ENCODE measurements around the gene MYRF. TPM values are rescaled to one million over a fixed set of nuclear protein-coding genes. Genes with fewer than 3 reads are reported as not detected.

Gene MYRF
- total RNA-seq, 1 experiment from 2014 or later: 1.0 TPM

DNA sequence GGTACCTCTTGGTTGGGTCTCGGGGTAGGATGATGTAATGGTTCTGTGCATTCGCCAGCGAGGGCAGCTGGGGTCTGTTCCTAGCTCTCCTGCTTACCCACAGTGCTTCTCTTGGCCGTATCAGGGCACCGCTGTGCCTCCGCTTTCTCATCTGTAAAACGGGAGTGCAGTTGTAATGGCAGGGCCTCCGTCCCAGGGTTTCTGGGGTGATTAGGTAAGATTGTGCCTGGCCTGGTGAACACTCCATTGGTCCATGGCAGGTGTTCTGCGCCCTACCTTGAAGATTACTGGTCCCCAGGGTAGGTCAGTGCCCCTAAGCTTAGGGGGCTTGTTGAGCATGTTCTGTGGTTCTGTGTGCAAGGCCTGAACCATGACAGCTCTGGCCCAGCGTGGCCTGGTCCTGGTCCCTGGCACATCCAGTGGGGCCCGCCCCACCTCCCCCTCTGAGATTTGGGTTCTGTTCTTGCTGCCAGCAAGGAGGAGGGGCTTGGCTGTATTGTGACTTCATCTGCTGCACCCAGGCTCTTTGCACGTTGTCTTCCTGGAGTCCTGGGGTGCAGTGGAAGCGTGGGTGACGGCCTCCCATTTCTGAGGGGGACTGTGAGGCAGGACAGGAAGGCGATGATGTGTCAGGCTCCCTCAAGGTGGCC is 4.9 kb downstream of the MYRF start:
- DNase-seq (ENCODE audit: low spot score): no peak

DNA sequence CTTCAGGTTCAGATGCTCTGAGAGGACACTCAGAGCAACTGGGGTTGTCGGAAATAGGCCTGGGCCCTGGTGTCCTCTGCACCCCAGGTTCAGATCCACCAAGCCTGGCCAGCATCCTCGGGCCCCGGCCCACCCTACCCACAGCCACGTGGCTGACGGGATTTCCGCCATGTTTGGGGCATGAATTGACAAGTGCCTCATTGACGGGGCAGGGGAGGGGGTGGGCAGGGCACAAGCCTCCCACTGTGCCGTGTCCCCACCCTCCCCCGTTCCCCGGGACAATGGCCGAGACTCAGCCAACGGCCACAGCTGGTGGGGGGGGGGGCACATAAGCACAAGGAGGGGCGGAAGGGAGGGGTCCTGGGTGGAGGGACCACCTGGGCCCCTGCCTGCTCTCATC is 8.5 kb downstream of the MYRF start:
- no peak for DNase-seq (ENCODE audit: low spot score)

DNA sequence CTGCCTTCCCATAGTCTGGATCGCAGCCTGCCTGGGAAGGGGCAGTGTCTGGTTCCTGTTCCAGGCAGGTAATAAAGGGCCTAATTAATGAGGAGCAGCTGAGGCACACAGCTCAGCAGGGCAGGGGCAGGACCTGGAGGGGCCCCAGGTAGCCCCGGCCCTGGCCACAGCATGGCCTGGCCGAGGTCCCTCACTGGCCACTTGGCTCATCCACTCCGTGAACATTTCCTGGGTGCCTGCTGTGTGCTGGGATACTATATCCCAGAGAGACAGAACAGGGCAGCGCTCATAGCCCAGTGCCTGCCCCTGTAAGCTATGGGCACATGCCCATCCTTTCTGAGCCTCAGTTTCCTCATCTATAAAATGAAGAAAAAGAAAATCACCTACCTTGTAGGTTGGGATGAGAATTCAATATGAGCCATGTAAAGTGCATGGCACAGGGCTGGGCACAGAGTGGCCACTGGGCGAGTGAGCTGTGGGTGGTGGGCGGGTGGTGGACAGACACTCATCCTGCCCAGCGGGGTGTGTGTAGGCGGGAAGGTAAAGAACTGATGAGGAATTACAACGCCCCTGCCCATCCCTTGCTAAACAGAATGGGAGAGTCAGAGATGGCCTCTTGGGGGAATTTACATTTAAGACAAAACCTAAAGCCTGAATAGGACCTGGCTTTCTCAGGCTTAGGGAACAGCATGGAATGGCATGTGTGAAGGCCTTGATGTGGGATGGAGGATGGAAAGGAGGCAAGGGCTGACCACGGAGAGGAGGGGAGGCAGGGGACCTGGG is 9.2 kb downstream of the MYRF start:
- no peak for DNase-seq (ENCODE audit: low spot score)

GRCh38 chr11:61762223-61762615 is 9.8 kb downstream of the MYRF start:
- DNase-seq (ENCODE audit: low spot score): no peak

GRCh38 chr11:61762798-61763197 is 10.4 kb downstream of the MYRF start:
- DNase-seq (ENCODE audit: low spot score): no peak

- no peak for DNase-seq (ENCODE audit: low spot score)
Measured at GRCh38 chr11:61763930-61764605, 11.6 kb downstream of the MYRF start.

DNA sequence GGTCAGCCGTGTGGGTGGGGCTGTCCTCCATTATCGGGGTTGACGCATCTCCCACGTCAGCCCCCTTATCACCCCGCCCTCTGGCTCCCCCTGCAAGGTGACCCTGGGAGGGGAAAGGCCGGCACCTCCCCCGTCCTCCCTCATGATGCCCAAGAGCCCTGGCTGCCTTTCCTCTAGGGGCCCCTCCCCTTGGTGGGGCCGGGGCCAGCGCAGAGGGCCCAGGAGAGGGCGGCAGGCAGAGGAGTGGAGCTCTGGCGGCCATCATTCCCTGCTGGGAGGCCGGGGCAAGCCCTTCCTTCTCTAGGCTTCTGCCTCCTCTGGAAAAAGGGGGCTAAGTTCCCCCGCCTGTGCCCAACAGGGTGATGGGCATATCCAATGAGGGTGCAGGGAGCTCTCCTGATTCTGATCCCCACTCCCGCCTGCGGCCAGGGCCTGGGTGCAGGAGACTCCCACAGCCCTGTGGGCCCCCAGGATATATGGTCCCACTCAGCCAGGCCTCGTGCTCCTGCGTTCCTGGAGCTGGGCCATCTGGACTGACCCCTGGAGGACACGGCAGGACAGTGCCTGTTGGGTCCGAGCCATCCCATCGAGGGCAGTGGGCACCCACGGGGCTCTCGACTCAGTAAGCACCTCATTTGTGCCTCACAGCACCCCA is 12.3 kb downstream of the MYRF start:
- no peak for DNase-seq (ENCODE audit: low spot score)

DNA sequence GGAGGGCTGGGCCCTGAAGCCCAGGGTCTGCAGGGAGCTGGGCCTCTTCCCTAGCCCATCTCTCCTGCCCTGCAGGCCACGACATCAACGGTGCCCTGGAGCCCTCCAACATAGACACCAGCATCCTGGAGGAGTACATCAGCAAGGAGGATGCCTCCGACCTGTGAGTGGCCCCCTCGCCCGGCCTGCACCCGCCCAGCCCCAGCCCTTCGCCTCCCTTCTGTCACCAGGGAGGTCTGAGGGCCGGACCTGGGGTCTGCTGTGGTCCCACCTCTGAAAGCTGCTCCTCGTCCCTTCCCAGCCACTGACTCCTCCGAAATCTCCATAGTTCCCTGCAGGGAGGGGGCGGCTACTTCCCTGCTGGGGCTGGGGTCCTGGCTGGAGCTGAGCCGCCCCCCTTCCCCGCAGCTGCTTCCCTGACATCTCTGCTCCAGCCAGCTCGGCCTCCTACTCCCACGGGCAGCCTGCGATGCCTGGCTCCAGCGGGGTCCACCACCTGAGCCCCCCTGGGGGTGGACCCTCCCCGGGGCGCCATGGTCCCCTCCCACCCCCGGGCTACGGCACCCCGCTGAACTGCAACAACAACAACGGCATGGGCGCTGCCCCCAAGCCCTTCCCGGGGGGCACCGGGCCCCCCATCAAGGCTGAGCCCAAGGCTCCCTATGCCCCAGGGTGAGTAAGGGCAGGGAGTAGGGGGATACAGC is 13.3 kb downstream of the MYRF start:
- no peak for DNase-seq (ENCODE audit: low spot score)

DNA sequence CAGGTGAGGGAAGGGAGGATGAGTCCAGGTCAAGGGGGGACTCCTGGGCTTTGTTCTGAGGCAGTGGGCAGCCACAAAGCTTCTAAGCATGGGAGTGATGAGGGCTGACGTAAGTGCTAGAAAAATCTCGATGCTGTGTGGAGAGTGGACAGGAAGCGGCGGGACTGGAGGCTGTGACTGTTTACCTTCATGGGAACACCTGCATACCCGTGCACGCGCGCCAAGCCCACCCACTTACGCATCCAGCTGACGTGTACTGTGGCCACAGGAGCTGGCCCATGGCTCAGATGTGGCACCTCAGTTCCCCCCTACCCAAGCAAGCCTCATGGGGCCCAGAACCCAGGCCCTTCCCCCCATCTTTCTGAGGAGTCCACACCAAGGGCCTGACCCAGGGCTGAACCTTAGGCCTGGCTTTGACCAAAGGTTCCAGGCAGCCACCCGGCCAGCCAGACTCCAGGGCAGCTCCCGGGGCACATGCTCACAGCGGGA is 14.0 kb downstream of the MYRF start:
- DNase-seq (ENCODE audit: low spot score): peak; percentile 22

GRCh38 chr11:61768376-61769076 is 16.1 kb downstream of the MYRF start:
- DNase-seq (ENCODE audit: low spot score): no peak

DNA sequence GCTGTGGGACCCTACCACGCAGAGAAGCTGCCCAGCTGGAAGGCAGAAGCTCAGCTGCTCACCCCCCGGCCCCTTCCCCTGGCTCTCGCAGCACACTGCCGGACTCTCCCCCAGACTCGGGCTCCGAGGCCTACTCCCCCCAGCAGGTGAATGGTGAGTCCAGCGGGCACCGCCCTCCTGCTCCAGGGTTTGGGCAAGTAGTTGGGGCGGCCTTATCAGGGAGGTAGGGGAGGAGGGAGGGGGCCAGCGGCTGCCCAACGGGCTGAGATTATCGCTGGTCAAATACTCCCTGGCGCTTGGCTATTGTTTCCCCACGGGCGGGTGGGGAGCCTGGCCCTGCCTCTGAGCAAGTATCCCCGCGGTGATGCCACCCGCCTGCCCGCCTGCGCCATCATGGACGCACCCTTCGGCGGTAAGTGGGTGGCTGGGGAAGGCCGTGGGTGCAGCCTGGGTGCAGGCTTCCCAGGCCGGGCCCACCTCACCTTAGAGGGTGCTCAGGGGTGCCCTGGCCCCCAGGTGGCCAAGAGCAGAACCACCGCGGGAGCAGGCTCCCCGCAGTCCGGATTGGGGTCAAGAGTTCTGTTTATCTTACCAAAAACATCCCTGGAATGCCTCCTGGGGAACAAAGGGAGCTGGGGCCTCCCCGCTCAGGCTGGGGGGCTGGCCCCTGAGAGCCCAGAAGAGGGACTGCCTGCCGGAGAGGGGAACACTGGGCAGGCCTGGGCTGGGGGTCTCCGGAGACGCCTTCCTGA is 16.9 kb downstream of the MYRF start:
- no peak for DNase-seq (ENCODE audit: low spot score)

- no peak for DNase-seq (ENCODE audit: low spot score)
Measured at GRCh38 chr11:61769946-61770683, 17.7 kb downstream of the MYRF start.

GRCh38 chr11:61771195-61771894 is 18.9 kb downstream of the MYRF start:
- DNase-seq (ENCODE audit: low spot score): no peak

DNA sequence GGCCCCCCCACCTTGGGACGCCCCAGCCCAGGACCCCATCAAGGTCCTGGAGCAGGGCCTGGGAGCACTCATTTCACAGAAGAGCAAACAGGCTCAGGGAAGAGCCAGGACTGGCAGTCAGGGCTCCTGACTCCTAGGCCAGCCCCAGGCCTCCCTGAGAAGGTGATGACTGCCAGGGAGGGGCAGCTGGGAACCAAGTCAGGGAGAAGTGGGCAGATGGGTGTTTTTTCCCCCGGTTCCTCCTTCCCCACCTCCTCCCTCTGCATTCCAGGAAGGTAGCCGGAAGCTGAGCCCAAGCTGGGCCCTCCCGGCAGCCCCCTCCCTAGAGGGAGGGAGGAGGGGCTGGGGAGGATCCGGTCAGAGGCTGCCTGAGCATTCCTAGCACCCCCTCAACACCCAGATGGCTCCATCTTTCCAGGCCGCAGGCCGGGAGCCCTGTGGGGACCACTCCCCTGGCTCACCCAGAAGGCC is 19.6 kb downstream of the MYRF start:
- DNase-seq (ENCODE audit: low spot score): no peak

GRCh38 chr11:61773356-61773755 is 20.9 kb downstream of the MYRF start:
- no peak for DNase-seq (ENCODE audit: low spot score)

DNA sequence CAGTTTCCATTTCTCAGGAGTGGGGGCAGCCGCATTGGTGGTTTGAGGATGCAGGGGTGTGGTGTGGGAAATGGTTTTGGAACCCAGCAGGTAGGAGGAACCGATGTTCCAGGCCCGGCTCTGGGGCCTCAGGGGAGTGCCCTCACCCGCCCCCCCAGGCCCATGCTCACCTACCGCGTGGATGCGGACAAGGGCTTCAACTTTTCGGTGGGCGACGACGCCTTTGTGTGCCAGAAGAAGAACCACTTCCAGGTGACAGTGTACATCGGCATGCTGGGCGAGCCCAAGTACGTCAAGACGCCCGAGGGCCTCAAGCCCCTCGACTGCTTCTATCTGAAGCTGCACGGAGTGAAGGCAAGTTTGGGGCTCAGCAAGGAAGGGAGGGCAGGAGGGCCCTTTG is 21.4 kb downstream of the MYRF start:
- DNase-seq (ENCODE audit: low spot score): no peak

GRCh38 chr11:61774411-61774810 is 22.0 kb downstream of the MYRF start:
- no peak for DNase-seq (ENCODE audit: low spot score)

DNA sequence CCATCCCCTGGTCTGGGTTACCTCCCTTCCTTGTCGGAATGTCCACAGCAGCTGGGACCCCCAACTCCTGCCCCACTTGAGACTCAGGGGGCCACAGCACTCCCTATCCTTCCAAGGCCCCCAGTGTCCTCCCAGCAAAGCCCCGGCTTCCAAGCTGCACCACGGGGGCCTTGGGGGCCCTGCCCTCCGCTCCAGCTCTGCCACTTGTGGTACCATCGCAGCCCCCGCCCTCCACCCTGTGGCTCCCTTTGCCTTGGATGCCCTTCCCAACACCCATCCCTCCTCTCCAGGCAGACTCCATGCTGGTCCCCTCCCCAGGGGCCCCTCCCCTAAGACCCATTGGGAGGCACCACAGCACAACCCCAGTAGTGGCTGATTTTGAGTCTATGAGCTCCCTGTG is 22.7 kb downstream of the MYRF start:
- DNase-seq (ENCODE audit: low spot score): no peak

All from H4 (cell line).